GM04503 (cell line): ENCODE data around the gene HSPB7.
"Not testable (repeated sequence)": the region's sequence is repeated elsewhere in the genome, so short reads cannot be mapped to it uniquely, and the experiment has no call there.

Experiments
- DNase-seq: peaks from one replicate; pipeline ENCODE4 v3.0.0-alpha.2; 2012; ENCODE audit warnings: low read depth

Gene HSPB7

GRCh38 chr1:16006552-16007485, 11.0 kb downstream of the HSPB7 start:
- DNase-seq: no peak

GRCh38 chr1:16006010-16006409, 11.8 kb downstream of the HSPB7 start:
- DNase-seq: no peak

- DNase-seq: no peak
Observed at GRCh38 chr1:16005597-16005996, 12.2 kb downstream of the HSPB7 start.

GRCh38 chr1:16001274-16001673, 16.6 kb downstream of the HSPB7 start:
- not testable (repeated sequence) for DNase-seq

- no peak for DNase-seq
Observed at GRCh38 chr1:15998929-15999328, 18.9 kb downstream of the HSPB7 start.

- DNase-seq: no peak
Observed at GRCh38 chr1:15997637-15998280, 20.1 kb downstream of the HSPB7 start.

- DNase-seq: no peak
Observed at GRCh38 chr1:15997076-15997585, 20.7 kb downstream of the HSPB7 start.

- DNase-seq: no peak
Observed at GRCh38 chr1:15994590-15995351, 23.1 kb downstream of the HSPB7 start.

GRCh38 chr1:15994081-15994480, 23.8 kb downstream of the HSPB7 start:
- DNase-seq: no peak

GRCh38 chr1:15993666-15994065, 24.2 kb downstream of the HSPB7 start:
- DNase-seq: no peak

GRCh38 chr1:15992582-15993500, 25.0 kb downstream of the HSPB7 start:
- DNase-seq: no peak

- DNase-seq: no peak
Observed at GRCh38 chr1:15992187-15992553, 25.7 kb downstream of the HSPB7 start.

- no peak for DNase-seq
Observed at GRCh38 chr1:15991427-15992186, 26.2 kb downstream of the HSPB7 start.

GRCh38 chr1:15989776-15990175, 28.1 kb downstream of the HSPB7 start:
- no peak for DNase-seq

- no peak for DNase-seq
Observed at GRCh38 chr1:15988856-15989736, 28.7 kb downstream of the HSPB7 start.

GRCh38 chr1:15985611-15986297, 32.1 kb downstream of the HSPB7 start:
- DNase-seq: no peak

GRCh38 chr1:15983275-15983674, 34.6 kb downstream of the HSPB7 start:
- no peak for DNase-seq

- DNase-seq: no peak
Observed at GRCh38 chr1:15981679-15982078, 36.2 kb downstream of the HSPB7 start.

GRCh38 chr1:15977947-15978346, 39.9 kb downstream of the HSPB7 start:
- DNase-seq: not testable (repeated sequence)
